SK-N-SH treated with all-trans-retinoic acid at 6 μM for 48 hours (cell line): ENCODE results near the gene BOC.

Experiments used
- ARNTL ChIP-seq: fragments of 450-650 bp; formaldehyde crosslinking; IDR thresholded peaks from 2 replicates; pipeline ENCODE4 v1.5.0; 2020; ENCODE audit warnings: low read depth, mild to moderate bottlenecking, moderate library complexity, borderline replicate concordance
- BACH2 ChIP-seq: fragments of 250-450 bp; sonication (Bioruptor Pico); IDR thresholded peaks from 2 replicates; pipeline ENCODE4 v1.9.0; 2021; ENCODE audit warnings: mild to moderate bottlenecking, borderline replicate concordance
- CSDC2 ChIP-seq: fragments of 250-450 bp; sonication (Bioruptor Pico); IDR thresholded peaks from 2 replicates; pipeline ENCODE4 v1.5.0; 2020; ENCODE audit warnings: mild to moderate bottlenecking, moderate library complexity
- ESRRG ChIP-seq: fragments of 250-450 bp; sonication (Bioruptor Pico); IDR thresholded peaks from 2 replicates; pipeline ENCODE4 v1.6.1; 2021; ENCODE audit warnings: mild to moderate bottlenecking
- OSR1 ChIP-seq: fragments of 250-450 bp; sonication (Bioruptor Pico); IDR thresholded peaks from 2 replicates; pipeline ENCODE4 v1.8.0; 2022; ENCODE audit warnings: moderate library complexity, mild to moderate bottlenecking, inconsistent platforms
- PPARA ChIP-seq: fragments of 250-450 bp; sonication (Bioruptor Pico); IDR thresholded peaks from 2 replicates; pipeline ENCODE4 v1.5.0; 2020; ENCODE audit warnings: mild to moderate bottlenecking, borderline replicate concordance
- RARB ChIP-seq: fragments of 250-450 bp; sonication (Bioruptor Pico); IDR thresholded peaks from 2 replicates; pipeline ENCODE4 v1.8.0; 2021; ENCODE audit warnings: mild to moderate bottlenecking, moderate library complexity
- ZFP3 ChIP-seq: fragments of 250-450 bp; sonication (Bioruptor Pico); IDR thresholded peaks from 2 replicates; pipeline ENCODE4 v1.5.0; 2020; ENCODE audit warnings: mild to moderate bottlenecking, moderate library complexity
- ZFP30 ChIP-seq: fragments of 450-650 bp; formaldehyde crosslinking; IDR thresholded peaks from 2 replicates; pipeline ENCODE4 v1.5.0; 2022; ENCODE audit warnings: mild to moderate bottlenecking, moderate library complexity
- ZNF565 ChIP-seq: fragments of 450-650 bp; formaldehyde crosslinking; conservative IDR thresholded peaks from 2 replicates; pipeline ENCODE4 v1.5.0; 2020; ENCODE audit warnings: low read depth, mild to moderate bottlenecking, moderate library complexity
- ZNF8 ChIP-seq: fragments of 450-650 bp; formaldehyde crosslinking; IDR thresholded peaks from 2 replicates; pipeline ENCODE4 v1.5.0; 2020; ENCODE audit warnings: mild to moderate bottlenecking, moderate library complexity
- TF ChIP-seq, protein P1 (sequence below): fragments of 250-450 bp; sonication (Bioruptor Pico); IDR thresholded peaks from 2 replicates; pipeline ENCODE4 v1.8.0; 2020; ENCODE audit warnings: mild to moderate bottlenecking, moderate library complexity, borderline replicate concordance
- TF ChIP-seq, protein P2 (sequence below): fragments of 250-450 bp; sonication (Bioruptor Pico); IDR thresholded peaks from 2 replicates; pipeline ENCODE4 v1.5.0; 2020; ENCODE audit warnings: mild to moderate bottlenecking, moderate library complexity
- TF ChIP-seq, protein P3 (sequence below): fragments of 250-450 bp; sonication (Bioruptor Pico); IDR thresholded peaks from 2 replicates; pipeline ENCODE4 v1.5.1; 2021; ENCODE audit warnings: mild to moderate bottlenecking, moderate library complexity

DNA sequence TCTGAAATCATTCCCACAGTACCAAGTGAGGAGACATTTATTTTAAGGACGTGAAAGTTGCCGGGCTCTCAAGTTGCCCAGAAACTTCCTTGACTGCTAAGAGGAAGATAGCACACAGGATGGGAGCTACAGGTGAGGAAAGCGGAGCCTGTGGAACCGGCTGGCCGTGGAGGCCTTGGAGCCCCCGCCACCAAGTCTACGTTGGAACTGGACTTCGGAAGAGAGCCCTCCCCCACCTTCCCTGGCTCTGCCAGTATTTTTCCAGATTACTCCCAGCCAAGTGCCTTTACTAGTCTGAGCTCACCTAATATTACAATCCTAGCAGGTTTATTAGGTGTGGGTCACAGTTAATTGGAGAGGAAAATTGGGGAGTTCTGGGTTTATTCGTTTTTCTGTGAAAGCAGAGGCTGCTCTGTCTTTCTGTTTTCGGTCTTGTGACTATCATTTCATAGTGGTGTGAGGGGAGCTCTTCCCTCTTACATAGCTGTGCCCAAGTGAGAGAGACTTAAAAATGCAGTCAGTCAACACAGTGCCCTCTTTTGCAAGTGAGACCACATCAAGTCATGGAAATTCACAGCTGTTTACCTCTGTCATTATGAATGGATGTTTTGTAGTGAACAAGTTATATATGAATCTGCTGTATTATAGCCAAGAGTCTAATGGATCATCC is 6.8 kb downstream of the BOC start:
- TF ChIP-seq ESRRG (CRISPR knock-in tag) = no peak
- TF ChIP-seq CSDC2 (CRISPR knock-in tag) = no peak
- TF ChIP-seq ZNF8 = no peak
- no peak for TF ChIP-seq ARNTL (CRISPR knock-in tag)
- TF ChIP-seq, protein P1, sequence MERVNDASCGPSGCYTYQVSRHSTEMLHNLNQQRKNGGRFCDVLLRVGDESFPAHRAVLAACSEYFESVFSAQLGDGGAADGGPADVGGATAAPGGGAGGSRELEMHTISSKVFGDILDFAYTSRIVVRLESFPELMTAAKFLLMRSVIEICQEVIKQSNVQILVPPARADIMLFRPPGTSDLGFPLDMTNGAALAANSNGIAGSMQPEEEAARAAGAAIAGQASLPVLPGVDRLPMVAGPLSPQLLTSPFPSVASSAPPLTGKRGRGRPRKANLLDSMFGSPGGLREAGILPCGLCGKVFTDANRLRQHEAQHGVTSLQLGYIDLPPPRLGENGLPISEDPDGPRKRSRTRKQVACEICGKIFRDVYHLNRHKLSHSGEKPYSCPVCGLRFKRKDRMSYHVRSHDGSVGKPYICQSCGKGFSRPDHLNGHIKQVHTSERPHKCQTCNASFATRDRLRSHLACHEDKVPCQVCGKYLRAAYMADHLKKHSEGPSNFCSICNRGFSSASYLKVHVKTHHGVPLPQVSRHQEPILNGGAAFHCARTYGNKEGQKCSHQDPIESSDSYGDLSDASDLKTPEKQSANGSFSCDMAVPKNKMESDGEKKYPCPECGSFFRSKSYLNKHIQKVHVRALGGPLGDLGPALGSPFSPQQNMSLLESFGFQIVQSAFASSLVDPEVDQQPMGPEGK (CRISPR knock-in tag) = no peak
- TF ChIP-seq RARB (CRISPR knock-in tag) = no peak
- TF ChIP-seq OSR1 (CRISPR knock-in tag) = no peak
- TF ChIP-seq, protein P2, sequence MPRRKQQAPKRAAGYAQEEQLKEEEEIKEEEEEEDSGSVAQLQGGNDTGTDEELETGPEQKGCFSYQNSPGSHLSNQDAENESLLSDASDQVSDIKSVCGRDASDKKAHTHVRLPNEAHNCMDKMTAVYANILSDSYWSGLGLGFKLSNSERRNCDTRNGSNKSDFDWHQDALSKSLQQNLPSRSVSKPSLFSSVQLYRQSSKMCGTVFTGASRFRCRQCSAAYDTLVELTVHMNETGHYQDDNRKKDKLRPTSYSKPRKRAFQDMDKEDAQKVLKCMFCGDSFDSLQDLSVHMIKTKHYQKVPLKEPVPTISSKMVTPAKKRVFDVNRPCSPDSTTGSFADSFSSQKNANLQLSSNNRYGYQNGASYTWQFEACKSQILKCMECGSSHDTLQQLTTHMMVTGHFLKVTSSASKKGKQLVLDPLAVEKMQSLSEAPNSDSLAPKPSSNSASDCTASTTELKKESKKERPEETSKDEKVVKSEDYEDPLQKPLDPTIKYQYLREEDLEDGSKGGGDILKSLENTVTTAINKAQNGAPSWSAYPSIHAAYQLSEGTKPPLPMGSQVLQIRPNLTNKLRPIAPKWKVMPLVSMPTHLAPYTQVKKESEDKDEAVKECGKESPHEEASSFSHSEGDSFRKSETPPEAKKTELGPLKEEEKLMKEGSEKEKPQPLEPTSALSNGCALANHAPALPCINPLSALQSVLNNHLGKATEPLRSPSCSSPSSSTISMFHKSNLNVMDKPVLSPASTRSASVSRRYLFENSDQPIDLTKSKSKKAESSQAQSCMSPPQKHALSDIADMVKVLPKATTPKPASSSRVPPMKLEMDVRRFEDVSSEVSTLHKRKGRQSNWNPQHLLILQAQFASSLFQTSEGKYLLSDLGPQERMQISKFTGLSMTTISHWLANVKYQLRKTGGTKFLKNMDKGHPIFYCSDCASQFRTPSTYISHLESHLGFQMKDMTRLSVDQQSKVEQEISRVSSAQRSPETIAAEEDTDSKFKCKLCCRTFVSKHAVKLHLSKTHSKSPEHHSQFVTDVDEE (CRISPR knock-in tag) = no peak
- TF ChIP-seq, protein P3, sequence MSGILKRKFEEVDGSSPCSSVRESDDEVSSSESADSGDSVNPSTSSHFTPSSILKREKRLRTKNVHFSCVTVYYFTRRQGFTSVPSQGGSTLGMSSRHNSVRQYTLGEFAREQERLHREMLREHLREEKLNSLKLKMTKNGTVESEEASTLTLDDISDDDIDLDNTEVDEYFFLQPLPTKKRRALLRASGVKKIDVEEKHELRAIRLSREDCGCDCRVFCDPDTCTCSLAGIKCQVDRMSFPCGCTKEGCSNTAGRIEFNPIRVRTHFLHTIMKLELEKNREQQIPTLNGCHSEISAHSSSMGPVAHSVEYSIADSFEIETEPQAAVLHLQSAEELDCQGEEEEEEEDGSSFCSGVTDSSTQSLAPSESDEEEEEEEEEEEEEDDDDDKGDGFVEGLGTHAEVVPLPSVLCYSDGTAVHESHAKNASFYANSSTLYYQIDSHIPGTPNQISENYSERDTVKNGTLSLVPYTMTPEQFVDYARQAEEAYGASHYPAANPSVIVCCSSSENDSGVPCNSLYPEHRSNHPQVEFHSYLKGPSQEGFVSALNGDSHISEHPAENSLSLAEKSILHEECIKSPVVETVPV (CRISPR knock-in tag) = no peak
- TF ChIP-seq ZNF565 (CRISPR knock-in tag) = no peak
- no peak for TF ChIP-seq BACH2 (CRISPR knock-in tag)
- TF ChIP-seq ZFP3 (CRISPR knock-in tag) = no peak
- no peak for TF ChIP-seq ZFP30 (CRISPR knock-in tag)
- no peak for TF ChIP-seq PPARA (CRISPR knock-in tag)
